Stimulated activated CD8-positive, alpha-beta memory T cell treated with anti-CD3 and anti-CD28 coated beads, Interleukin-7, amount 100 ng/mL, for 48 hours (primary cell): ENCODE data around the gene PWP2.
"Not testable (repeated sequence)": the region's sequence is repeated elsewhere in the genome, so short reads cannot be mapped to it uniquely, and the experiment has no call there.

ENCODE experiments used
- DNase-seq, 2 donors: peaks; one replicate each; pipeline ENCODE4 v3.0.0-alpha.2; 2020; ENCODE audit warnings: low read depth in 1 of 2; ENCODE audit errors: extremely low read depth in 1 of 2

Gene PWP2

DNA sequence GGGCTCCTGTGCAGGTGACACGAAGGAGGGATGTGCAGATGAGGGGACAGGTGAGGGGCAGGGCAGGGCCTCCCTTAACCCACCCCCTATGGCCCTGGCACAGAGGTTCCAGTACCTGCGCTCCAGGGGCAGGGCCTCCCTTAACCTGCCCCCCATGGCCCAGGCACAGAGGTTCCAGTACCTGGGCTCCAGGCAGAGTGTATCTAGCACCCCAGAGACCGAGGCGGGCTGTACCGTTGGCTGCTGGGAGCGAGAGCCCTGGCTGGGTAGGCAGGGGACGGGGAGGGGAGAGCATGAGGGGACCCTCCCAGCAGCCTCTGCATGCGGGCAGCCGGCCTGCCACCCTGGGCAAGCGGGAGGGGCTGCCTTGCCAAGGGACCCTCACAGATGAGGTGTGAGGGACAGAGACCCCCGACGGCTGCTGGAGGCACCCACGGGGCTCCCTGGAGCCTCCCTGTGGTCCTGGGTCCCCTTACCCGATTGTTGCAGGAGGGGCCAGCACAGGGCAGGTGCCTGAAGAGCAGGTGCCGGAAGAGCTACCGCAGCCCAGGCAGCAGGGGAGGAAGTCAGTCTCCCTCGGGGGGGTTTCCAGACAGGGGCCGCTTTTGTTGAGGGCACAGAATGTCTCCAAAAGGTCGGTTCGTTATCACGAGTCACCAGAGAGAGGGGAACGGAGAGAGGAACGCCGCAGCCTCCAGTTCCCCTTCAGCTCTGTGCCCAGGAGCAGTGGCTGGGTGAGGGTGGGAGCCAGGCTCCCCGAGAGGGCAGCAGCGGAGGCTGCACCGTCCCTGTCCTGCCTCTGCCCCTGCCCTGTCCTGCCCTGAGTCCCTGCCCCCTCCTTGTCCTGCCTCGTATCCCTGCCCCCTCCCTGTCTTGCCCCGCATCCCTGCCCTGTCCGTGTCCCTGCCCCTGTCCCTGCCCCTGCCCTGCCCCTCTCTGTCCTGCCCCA is 52.4 kb downstream of the PWP2 start:
- not testable (repeated sequence) for DNase-seq

DNA sequence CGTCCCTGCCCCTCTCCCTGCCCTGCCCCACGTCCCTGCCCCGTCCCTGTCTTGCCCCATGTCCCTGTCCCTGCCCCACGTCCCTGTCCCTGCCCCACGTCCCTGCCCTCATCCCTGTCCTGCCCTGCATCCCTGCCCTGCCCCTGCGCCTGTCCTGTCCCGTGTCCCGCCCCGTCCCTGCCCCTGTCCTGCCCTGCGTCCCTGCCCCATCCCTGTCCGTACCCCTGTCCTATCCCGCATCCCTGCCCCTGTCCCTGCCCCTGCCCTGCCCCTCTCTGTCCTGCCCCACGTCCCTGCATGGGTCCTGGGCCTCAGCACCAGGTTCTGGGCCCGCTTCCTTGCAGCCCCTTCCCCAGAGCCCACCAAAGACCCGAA is 53.1 kb downstream of the PWP2 start:
- DNase-seq, result not testable (repeated sequence)

DNA sequence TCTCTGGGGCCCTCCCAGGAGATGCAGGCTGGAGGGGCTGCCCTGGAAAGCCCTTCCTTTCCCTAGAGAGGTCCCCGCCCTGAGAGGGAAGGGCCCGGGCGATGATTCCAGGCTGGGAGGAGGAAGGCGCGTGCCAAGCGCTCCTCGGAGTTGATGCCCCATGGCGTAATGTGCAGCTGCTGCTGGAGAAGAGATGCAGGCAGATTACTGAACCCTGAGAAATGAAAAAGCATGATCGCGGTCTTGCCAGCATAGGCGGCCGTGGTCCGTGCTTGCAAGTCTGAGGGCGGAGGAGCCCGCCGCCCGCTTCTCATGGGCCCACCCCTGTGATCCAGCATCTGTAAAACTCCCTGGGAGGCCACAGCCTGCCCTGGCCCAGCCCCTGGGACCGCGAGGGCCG is 53.6 kb downstream of the PWP2 start:
- not testable (repeated sequence) for DNase-seq

DNA sequence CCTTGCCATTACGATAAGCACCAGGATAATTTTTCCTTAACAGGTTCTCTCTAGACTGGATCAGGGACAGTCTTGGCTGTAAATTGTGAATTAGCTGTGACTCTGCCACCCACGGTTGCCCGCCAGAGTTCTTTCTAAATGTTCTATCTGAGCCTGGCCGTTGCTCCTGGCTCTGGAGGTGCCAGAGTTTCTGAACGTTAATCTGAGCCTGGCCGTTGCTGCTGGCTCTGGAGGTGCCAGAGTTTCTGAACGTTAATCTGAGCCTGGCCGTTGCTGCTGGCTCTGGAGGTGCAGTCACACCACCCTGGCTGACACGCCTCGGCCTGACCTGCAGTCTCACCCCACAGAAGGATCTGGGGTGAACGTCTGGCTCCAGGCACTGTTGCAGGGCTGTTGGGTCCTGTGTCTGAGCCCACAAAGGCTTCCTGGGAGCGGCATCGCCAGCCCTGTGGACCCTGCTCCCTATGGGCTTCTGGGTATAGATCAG is 56.0 kb downstream of the PWP2 start:
- DNase-seq, result not testable (repeated sequence)

DNA sequence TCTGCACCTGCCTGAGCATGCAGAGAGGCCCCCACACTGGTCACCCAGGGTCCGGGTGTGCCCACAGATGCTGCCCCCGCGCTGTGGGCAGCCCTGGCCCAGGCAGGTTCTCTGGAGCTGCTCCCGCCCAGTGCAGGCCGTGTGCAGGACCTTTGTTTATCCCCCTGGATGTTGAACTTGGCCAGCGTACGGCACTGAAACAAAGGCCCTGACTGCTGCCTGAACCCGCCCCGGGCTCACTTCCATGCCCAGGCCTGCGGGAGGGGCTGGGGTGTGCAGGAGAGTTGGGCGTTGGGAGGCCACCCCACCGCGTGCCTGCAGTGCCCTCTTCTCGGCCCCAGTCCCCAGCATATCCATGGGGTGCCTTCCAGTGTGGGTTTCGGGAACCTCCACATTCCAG is 58.7 kb downstream of the PWP2 start:
- not testable (repeated sequence) for DNase-seq

DNA sequence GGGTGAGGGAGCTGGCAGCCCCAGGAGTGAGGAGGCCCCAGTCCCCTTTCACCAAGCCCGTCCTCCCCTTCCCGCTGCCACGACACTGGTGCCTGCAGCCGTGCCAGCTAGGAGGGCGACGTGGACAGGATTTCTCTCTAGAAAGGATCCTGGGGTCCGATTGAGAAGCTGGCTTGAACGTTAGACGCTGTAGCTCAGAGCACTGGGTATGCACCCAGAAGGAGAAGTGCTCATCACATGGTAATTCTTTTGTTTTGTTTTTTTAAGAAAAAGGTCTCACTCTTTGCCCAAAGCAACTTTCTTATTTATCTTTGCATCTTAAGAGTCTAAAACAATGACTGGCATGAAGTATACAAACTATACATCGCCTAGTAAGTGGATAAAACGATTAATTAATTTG is 60.3 kb downstream of the PWP2 start:
- DNase-seq, result not testable (repeated sequence)

DNA sequence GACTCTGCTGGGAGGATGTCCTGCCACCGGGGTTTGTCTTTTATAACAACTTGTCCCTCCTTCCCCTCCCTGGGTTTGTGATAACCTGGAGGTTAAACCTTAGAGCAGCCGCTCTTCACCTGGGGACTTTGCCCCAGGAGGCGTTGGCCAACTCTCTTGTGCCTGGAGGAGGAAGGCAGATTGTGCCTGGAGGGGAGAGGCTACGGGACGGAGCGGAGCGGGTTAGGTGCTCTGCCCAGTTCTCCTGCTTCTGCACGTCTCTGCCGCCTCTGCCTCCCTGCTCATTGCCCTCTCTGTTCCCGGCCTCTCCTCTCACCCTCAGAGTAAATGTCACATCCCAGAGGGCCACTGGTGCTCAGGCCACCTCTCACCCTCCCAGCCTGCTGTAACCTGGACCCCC is 63.1 kb downstream of the PWP2 start:
- DNase-seq, result not testable (repeated sequence)

DNA sequence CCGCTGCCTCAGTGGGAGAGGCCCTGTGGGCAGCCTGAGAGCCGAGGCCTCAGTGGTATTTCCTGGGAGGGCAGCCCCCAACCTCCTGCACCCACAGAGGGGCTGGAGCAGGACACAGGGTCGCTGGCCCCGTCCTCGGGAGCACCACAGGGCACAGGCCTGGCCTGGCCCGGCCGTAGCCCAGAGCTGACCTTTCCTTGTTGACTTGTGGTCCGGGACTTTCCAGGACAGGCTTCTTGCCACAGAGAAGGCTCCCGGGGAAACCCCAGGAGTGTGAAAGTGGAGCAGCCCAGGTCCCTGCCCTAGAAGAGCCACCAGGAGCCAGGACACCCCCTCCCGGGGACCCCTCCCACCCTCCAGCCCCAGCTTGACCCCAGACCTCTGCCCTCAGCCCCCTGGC is 63.7 kb downstream of the PWP2 start:
- not testable (repeated sequence) for DNase-seq

DNA sequence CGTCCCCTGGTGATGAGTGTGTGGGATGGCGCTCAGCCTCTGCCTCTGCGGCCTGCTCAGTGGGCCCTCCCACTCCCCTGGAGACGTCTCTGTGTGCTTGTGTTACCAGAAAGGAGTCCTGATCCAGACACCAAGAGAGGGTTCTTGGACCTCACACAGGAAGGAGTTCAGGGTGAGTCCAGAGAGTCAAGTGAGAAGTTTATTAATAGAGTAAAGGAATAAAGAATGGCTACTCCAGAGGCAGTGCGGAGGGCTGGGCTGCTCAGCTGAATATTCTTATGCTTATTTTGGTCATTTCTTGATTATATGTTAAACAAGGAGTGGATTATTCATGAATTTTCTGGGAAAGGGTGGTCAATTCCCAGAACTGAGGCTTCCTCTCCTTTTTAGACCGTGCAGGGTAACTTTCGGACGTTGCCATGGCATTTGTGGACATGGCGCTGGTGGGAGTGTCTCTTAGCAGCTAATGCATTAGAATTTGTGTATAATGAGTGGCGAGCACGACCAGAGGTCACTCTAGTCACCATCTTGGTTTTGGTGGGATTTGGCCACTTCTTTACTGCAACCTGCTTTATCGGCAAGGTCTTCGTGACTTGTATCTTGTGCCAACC is 64.9 kb downstream of the PWP2 start:
- not testable (repeated sequence) for DNase-seq

DNA sequence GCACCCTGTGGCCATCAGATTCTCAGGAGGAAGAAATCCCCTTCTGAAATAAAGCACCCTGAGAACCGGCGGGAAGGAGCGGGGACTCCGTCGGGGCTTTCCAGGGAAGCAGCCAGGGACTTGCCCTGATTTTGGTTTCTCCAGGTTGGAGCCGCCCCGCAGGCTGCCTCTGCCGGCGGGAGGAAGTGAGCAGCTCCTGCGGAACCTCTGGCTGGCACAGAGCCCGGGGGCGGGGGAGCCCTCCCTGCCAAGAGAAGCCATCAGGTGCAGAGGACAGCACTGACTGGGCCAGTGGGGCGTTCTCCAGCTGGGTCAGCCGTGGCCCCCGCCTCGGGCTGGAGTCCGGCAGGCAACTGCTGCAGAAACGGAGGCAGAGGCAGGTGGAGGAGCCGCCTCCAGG is 65.5 kb downstream of the PWP2 start:
- not testable (repeated sequence) for DNase-seq

DNA sequence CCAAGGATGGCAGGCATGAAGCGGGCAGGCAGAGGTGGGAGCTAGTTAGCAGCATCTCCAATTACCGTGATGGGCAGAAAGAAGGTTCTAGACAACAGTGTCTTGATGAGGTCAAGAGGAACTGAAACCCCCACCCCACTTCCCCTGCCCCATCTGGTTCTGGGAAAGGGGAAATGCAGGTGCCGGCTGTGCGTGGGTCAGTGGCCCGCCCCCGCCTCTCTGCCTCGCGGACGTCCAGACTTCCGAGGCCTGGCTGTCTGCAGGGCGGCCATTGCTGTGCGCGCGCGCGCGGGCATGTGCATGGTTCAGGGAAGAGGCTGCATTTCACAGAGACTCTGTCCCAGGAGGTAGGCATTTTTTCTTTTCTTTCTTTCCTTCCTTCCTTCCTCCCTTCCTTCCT is 68.0 kb downstream of the PWP2 start:
- not testable (repeated sequence) for DNase-seq

DNA sequence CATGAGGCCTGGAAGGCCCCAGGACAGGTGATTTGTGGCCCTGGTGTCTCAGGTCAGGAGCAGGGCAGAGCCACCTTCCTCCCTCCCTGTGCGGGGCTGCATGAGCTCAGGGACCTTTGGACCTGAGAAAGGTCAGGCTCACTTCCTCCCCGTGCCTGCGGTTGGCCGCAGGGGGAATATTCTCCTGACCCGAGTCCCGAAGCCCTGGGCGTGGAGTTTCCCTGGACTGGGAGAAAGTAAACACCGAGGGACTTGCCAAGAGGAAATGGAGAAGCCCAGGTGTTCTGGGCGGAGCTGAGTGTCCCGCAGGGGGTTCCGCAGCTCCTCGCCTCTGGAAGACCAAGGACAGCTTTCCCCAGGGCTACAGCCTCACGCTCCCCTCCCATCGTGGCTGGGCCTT is 68.9 kb downstream of the PWP2 start:
- not testable (repeated sequence) for DNase-seq
